ENCODE data around the gene ADAMTS17.
"Not testable (repeated sequence)": the region's sequence is repeated elsewhere in the genome, so short reads cannot be mapped to it uniquely, and the experiment has no call there.

Gene ADAMTS17

DNA sequence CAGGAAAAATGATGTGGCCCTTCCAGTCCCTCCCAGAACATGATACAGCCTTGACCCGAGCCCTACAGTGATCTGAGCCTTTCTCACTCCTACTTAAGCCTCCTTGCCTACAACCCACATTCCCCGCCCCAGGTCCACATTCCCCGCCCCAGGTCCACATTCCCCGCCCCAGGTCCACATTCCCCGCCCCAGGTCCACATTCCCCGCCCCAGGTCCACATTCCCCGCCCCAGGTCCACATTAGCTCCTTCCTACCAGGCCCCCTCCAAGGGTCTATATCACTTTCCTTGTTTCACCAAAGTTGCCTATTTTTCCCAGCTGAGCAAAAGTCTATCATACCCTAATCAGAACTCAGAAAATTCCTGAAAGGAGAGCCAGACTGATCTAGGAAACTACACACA, 2.3 kb downstream of the ADAMTS17 start:
- DNase-seq (ENCODE audit: low read depth in 2 of 2): not testable (repeated sequence)

DNA sequence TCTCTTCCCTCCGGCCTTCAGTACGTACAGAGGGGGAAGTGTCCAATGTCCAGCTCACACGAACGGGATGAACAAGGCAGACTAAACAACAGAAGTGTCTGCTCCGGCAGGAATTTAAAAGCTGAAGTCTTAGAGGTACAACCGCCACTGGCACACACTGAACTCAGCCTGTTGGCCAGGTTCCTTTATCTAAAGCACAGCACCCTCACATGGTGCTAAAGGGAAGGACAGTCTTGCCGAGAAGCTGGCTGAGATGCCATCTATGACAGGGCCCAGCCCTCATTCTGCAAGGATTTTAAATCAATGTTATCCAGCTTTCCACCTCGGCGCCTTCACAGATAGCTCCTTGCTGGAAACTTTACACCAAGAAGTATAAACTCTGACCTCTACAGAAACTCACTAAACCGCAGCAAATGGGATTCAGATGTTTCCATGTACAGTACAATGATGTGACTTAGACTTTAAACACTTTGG, 2.8 kb downstream of the ADAMTS17 start:
- peak in 1 of 2 donors; percentile 25 for DNase-seq (ENCODE audit: low read depth in 2 of 2)

DNA sequence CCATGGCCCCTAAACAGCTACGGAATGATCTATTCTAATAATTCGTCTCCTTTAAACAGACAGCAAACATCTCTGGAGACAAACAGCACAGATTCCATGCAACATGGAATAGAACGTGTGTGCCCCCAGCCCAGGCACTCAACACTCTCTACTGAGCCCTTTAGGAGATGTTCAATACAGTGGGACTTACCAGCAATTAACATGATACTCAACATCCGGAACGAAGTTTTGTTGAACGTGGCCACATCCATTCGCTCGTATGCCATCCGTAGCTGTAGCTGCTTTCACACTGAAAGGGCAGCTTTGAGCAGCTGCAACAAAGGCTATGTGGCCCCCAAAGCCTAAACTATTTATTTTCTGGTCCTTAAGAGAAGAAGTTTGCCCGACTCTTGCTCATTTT, 3.5 kb downstream of the ADAMTS17 start:
- no peak for DNase-seq (ENCODE audit: low read depth in 2 of 2)

DNA sequence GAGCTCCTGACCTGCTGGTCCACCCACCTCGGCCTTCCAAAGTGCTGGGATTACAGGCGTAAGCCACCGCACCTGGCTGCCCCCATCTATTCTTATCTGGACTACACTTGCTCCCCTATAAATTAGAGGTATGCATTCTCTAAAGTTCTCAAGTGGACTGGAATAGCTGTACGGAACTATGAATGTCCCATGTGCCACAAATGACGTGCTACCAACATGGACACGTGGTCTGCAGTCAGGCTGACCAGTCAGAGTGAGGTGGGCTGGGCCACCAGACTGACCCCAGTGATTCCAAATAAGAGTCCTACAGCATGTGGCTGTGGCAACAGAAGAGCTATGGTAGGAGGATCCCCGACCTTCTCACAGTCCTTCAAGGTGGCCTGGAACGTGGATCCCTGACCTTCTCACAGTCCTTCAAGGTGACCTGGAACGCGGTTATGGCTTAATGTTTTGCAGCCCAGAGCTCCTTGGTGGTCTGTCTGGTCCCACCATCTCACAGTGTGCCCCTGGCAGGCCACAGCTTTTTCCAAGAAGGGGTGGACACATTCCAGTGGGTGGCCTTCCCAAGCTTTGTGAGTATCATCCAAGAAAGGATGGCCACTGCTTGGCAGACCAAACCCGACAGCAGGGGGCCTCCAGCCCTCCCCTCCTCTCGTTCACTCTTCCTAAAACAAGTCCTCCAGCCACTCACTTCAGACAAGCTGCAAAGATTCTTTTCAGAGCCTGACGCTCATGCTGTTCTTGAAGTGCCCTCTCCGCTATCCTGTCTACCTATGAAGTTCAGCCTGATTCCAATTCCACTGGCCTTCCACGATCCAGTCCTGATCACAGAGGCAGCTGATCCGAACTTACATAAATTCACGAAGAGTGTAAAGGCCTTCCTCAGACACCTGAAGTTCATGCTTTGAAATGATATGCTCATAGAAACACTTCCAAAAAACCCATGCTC, 4.4 kb downstream of the ADAMTS17 start:
- DNase-seq (ENCODE audit: low read depth in 2 of 2): no peak

DNA sequence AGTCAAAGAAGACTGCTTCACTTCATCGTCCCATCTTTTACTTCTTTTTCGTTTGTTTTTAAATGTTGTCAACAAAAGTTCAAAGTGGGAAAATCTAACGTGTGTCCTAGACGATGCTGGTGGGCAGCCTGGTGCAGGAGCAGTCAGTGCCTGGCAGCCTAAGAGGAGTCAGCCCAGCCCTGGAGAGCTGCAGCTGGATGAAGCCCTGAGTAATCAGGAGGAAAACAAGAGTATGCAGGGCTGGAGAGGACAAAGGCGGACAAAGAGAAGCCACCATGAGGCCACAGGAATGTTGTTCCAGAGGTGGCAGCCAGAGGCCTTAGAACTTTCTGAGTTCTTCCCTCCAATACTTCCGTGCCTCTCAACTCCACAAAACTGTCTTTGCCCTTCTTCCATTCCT, 5.7 kb downstream of the ADAMTS17 start:
- DNase-seq (ENCODE audit: low read depth in 2 of 2): no peak

DNA sequence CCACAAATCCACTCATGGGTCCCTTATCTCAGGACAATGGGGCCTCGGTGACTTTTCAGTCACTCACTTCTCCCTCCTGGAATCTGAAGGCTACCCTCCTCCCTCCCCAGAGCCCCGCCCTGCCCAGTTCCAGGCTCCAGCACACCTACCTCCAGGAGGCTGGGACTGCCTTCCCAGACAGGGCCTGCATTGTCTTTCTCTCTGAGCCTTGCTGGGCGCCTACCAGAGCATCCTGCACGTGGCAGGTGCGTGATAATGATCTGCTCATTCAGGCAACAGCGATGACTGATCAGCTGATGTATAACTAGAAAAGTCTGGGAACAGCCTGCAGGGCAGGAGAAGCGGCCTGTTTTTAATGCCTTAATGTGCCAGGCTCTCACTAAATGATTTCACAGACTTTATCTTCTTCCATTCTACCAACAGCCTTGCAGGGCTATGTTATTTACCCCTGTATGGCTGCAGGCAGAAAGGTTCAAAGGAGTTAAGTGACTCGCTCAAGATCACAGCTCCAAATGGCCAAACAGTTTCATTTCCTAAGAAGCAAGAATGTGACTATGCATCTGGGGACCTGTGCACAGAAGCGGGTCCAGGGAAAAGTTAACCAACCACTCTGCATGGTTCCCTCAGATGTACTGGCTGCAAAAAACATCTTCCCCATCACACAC, 6.3 kb downstream of the ADAMTS17 start:
- DNase-seq (ENCODE audit: low read depth in 2 of 2): no peak

DNA sequence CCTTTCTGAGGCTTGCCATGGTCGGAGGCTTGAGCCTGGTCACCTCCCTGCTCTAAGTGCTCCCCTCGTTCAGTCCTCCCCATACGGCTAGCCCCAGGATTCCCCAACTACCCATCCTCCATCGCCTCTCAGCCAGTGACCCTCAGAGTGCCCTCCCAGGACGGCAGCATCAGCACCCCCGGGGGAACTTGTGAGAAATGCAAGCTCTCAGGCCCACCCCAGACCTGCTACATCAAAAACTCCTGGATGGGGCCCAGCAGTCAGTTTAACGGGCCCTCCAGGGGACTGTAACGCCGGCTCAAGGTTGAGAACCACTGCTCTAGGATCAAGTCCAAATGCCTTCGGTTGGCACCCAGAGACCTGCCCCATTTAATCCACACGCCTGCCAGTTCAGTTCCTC, 6.9 kb downstream of the ADAMTS17 start:
- no peak for DNase-seq (ENCODE audit: low read depth in 2 of 2)

DNA sequence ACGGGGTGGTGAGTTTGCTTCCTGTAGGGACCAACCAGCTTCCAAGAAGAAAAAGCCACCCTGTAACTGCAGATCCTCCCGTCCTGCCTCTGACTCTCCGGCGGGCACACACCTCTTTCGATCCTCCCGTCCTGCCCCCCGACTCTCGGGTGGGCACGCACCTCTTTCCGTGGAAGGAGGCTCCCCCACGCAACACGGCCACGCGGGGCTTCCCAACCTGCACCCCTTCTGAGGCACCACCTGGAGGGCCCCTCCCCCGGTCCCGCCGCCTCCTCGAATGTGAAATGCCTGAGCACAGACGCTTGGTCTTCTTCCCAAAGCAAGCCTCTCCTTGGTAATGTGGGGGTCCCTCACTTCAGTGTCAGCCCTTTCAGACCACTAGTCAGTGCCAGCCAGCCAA, 7.3 kb downstream of the ADAMTS17 start:
- DNase-seq (ENCODE audit: low read depth in 2 of 2): no peak

DNA sequence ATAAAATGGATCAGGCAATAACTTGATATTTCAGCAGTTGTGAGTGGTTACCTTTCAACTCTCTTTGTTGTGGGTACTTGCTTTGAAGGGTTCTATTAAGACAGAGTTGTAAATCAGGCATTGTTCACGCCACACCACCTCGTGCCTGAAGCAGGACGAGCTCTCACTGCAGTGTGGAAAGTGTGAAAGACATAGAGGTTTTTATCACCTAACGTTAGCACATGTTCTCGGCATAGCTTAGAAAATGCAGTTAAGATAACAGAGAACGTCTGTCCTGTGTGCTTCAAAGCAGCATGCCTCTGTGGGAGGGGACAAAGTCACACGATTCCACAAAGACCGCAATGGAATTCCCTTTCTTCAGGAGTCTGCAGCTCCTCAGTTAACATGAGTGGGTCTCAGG, 7.8 kb downstream of the ADAMTS17 start:
- no peak for DNase-seq (ENCODE audit: low read depth in 2 of 2)

DNA sequence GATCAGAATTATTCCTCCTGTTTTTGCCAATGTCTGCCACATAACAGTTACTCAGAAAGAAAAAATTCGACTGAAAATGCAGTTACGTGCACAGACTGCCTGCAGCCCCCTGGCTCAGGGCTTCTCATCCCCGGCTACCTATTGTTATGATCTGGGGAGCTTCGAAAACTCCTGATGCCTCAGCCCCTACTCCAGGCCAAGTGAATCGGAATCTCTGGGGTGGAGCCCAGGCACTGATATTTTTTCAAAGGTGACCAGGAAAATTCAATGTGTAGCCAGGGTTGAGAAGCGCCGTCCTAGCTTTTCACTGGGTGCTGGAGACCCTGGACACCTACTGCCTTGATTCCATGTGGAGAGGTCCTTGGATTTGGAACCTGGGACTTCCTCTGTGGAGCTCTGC, 8.5 kb downstream of the ADAMTS17 start:
- DNase-seq (ENCODE audit: low read depth in 2 of 2): no peak

DNA sequence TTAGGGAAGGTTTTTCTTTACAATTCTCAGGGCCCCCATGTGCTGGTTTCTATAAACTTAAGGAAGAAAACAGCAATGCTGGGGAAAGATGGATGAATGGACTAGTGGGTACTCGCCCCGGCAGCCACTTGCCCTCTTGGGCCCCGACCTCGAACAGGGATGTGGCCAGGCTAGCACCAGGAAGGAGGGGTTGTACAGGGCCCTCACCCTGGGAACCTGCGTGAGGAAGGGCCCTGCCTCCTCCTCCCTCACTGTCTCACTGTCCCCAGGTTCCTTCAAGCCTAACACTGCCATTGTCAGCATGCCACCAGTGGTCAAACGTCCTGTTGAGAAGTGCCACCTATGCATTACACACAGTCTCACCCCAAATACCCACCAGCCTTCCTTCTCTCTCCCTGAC, 9.1 kb downstream of the ADAMTS17 start:
- no peak for DNase-seq (ENCODE audit: low read depth in 2 of 2)

DNA sequence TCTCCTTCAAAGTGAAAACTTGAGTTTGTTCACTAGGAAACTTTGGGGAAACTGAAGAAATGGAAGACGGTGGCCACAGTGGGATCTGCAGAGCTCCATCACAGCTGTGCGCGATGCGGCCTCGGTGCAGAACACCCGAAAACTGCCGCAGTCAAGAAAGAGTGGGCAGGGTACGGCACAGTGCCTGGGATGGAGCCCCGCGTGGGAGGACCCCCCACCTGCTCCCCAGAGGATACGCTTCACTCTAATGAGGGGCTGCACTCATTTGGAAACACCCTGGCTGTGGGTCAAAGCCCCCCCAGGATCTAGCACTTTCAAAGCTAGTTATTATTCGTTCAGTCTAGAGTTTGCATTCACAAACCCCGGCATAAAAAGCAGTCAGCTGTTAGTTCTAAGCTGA, 9.5 kb downstream of the ADAMTS17 start:
- no peak for DNase-seq (ENCODE audit: low read depth in 2 of 2)

DNA sequence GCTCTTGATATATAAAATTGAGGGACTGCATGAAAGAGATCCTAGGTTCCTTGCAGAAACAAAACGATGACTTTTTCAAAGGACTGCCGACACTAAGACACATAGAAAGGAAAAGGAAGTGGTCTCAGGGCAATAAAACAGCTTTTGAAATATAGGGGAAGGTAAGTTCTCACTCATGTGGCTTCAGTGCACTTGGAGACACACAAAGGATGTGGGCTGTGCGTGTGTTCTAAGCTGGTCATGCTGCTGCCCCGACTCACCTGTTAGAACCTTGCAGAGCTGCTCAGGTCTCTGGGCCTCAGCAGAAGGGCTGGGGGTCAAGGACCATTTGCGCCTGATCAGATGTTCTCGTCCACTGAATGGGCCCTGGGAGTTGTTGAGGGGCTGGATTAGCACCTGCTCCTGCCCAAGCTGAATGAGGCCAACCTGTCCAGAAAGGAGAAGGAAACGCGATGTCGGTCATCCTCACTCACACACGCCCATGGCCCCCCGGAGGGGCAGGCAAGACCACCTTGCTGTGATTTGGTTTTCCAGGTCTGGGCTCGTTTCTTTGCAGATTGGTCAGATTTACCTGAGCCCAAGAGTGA, 11.1 kb downstream of the ADAMTS17 start:
- no peak for DNase-seq (ENCODE audit: low read depth in 2 of 2)

DNA sequence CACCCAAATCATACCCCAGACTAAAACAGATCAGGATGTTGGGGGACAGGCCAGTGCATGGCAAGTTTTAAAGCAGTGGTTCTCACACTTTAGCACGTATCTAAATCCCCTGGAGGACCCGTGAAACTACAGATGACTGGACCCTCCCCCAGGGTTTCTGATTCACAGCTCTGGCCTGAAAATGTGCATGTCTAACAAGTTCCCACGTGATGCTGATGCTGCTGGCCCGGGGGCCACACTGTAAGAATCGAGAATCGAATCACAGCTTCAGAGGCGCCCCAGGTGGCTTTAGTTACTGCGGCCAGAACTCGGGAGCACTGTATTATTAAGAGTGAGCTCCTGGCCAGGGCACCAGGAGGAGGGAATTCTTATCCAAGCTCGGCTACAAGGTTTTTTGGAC, 11.6 kb downstream of the ADAMTS17 start:
- no peak for DNase-seq (ENCODE audit: low read depth in 2 of 2)

DNA sequence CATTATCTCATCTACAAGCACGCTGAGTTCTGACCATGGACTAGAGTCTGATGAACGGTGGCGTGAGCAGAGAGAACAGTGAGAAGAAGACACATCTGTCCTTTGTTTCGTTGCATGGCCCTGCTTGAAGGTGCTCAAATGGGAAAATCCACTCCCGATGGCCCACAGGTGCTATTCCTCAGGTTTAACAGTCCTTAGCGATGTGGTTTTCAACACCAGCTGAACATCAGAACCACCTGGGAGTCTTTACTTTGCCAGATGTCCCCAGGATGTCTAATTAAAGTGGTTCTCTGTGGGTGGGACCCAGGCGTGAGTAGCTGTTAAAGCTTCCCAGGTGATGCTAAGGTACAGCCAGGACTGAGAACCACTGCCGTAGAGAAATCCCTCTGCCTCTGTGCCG, 13.0 kb downstream of the ADAMTS17 start:
- no peak for DNase-seq (ENCODE audit: low read depth in 2 of 2)

DNA sequence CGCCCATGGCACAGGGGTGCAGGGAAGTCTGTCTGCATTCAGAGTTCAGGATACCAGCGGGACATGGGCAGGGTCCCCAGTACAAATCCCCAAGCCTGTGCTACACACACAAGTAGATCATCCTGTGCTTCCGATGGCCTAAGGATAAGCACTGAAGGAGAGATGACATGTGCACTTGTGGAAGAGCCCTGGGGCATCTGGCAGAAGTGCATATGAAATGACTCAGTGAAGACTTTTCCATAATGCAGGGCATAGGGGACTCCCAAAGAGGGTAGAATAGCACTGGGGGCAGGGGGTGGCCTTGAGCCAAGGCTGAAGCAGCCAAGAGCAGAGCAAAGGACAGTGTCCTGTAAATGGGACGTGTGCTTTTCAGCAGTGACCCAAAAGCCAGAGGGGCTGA, 22.9 kb downstream of the ADAMTS17 start:
- DNase-seq (ENCODE audit: low read depth in 2 of 2): no peak

DNA sequence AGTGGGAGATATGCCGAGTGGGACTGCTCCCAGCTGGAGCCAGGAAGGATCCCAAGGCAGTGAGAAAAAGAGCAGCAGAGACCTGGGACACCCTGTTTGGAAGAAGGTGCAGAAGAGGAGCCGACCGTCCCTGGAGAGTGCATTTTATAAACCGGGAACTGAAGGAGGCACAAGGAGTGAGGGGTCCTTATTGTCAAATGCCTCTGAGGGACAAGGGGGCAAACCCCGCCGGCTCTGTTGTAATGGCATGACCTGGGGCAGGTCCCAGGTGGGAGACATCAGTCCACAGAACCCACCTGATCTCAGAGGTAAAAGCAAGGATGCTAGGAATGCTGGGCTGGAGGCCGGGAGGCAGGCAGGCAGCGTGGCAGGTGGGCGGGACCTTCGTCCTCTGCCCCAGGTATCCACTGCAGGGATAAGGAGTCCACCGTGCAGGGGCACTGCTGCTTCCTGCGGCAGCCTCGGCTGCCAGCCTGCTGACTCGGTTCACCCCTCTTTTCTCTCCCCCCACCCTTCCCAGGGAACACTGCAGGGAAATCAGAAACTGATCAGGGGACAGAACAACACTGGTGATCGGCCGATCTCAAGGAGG, 26.9 kb downstream of the ADAMTS17 start:
- DNase-seq (ENCODE audit: low read depth in 2 of 2): no peak

DNA sequence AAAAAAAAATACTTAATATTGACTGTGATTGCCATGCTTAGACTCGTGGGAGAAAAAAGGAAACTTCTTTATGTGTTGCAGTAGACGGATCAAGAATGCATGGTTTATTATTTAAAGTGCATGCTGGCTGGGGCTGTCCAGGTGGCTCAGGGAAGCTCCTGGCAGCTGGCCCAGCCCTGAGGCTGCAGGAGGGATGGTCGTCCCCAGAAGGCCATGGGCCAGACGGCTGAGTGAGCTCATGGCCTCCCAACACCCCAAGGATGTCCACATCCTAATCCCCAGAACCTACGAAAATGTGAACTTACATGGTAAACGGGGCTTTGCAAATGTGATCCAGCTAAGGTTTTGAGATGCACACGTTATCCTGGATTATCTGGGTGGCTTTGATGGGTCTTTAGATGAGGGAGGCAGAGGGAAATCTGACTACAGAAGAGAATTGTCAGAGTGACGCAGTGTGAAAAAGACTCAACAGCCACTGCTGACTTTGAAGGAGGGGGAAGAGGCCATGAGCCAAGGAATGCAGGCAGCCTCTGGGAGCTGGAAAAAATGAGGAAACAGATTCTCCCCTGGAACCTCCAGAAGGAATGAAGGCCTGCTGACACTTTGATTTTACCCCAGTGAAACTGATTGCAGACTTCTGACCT, 29.8 kb downstream of the ADAMTS17 start:
- no peak for DNase-seq (ENCODE audit: low read depth in 2 of 2)

DNA sequence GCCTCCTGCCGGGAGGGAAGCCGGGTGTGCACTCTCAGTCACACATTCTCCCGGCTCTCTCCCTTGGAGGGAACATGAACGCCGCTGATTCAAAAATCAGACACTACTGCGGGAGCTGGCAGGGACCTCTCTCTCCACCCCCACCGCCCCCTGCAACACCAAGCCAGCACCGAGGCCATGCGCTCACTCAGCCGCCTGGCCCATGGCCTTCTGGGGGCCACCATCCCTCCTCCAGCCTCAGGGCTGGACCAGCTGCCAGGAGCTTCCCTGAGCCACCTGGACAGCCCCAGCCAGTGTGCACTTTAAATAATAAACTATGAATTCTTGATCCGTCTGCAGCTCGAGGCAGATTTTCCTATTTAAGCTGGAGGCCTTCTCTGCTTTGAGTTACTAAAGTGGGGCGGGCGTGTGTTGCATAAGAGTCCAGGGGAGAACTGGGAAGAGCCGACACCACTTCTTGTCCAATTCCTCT, 30.6 kb downstream of the ADAMTS17 start:
- DNase-seq (ENCODE audit: low read depth in 2 of 2): no peak

DNA sequence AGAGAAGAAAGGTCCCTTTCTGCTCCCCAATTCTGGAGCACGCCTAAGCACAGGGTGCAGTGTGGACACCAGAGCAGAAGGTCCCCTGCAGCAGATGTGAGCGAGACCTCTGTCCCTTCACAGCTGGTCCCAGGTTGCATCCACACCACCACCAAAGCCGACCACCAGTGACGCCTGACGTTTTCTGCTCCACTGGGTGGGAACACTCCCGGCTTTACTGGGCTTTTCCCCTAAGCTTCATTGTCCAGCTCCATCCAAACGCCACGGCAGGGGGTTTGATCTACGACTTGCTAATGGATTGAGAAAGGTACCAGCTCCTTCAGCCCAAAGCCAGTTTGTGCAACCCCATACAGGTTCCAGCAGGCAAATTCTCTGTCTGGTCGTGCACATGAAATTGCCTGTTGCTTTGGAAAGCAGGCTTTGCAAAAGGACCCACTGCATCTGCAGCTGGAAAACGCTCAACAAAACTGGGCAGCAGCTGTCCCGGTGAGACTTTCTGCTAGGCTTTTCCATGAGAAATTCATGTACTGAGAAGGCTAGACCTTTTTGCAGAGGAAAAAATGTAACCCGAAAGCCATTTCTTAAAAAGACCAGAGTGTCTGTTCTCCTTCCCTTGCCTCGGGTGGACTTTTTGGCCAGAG, 31.1 kb downstream of the ADAMTS17 start:
- DNase-seq (ENCODE audit: low read depth in 2 of 2): no peak

DNA sequence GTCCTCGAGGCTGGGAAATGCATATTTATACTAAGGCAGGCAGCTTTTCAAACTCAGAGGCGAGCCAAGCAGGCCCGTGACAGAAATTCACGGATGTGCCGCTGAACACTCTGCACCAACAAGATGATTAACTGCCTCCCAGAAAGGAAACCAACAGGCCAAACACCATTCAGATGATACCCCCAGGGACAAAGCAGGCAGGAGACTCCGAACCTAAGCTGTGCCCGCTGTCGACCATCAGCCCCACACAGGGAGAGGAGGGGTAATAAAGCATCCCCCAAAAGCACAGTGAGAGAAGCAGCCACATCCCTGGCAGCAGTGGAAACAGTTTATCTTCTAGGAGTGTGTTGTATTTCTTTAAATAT, 31.8 kb downstream of the ADAMTS17 start:
- no peak for DNase-seq (ENCODE audit: low read depth in 2 of 2)
